HepG2 (cell line): ENCODE data around the gene ADSS1. TPM values are rescaled to one million over a fixed set of nuclear protein-coding genes. Genes with fewer than 3 reads are reported as not detected.
A peak's percentile ranks its signal among the peaks of the same experiment; 100 is the strongest.

Experiments used
- ARID2 ChIP-seq: sonication (generic); formaldehyde crosslinking; IDR thresholded peaks from 2 replicates; pipeline ENCODE4 v1.8.1; 2022; ENCODE audit warnings: mild to moderate bottlenecking, missing genetic modification reagents, borderline replicate concordance
- DNMT1 ChIP-seq: sonication (generic); formaldehyde crosslinking; IDR thresholded peaks from 2 replicates; pipeline ENCODE4 v1.5.1; 2020; ENCODE audit warnings: mild to moderate bottlenecking, missing genetic modification reagents
- FOXC1 ChIP-seq: sonication (generic); formaldehyde crosslinking; IDR thresholded peaks from 2 replicates; pipeline ENCODE4 v1.8.0; 2022; ENCODE audit warnings: mild to moderate bottlenecking, missing genetic modification reagents, borderline replicate concordance
- JDP2 ChIP-seq: sonication (generic); formaldehyde crosslinking; IDR thresholded peaks from 2 replicates; pipeline ENCODE4 v1.8.1; 2022; ENCODE audit warnings: missing genetic modification reagents, borderline replicate concordance
- NFATC3 ChIP-seq: sonication (generic); formaldehyde crosslinking; IDR thresholded peaks from 2 replicates; pipeline ENCODE4 v1.5.1; 2020; ENCODE audit warnings: mild to moderate bottlenecking, missing genetic modification reagents
- RXRB ChIP-seq: IDR thresholded peaks from 2 replicates; pipeline ENCODE4 v1.6.1; 2016; ENCODE audit warnings: borderline replicate concordance, missing genetic modification reagents, missing compliant biosample characterization
- SKI ChIP-seq: fragments of 450-650 bp; IDR thresholded peaks from one replicate; pipeline ENCODE4 v1.6.1; 2018; ENCODE audit warnings: mild to moderate bottlenecking; ENCODE audit not compliant: partially characterized antibody
- SOX13 ChIP-seq, 3 experiments: fragments of 450-650 bp in 1 of 3; sonication (generic) in 1 of 3; formaldehyde crosslinking in 1 of 3; IDR thresholded peaks in 2 of 3; conservative IDR thresholded peaks in 1 of 3; 2 replicates each; pipeline versions ENCODE4 v1.5.0 to v1.6.1; 2016 to 2020; ENCODE audit warnings: antibody characterized with exemption in 1 of 3, mild to moderate bottlenecking in 1 of 3, missing compliant biosample characterization in 1 of 3, missing genetic modification reagents in 1 of 3, moderate library complexity in 1 of 3
- U2AF2 ChIP-seq: fragments of 200-400 bp; formaldehyde crosslinking; IDR thresholded peaks from 2 replicates; pipeline ENCODE4 v1.6.1; 2017; ENCODE audit warnings: low read depth, mild to moderate bottlenecking, low read length
- ZBTB7B ChIP-seq: sonication (generic); formaldehyde crosslinking; IDR thresholded peaks from 2 replicates; pipeline ENCODE4 v1.4.0; 2020; ENCODE audit warnings: missing genetic modification reagents
- ZMYM2 ChIP-seq: sonication (generic); formaldehyde crosslinking; IDR thresholded peaks from 2 replicates; pipeline ENCODE4 v1.8.0; 2022; ENCODE audit warnings: mild to moderate bottlenecking, missing genetic modification reagents
- ZNF678 ChIP-seq: sonication (generic); formaldehyde crosslinking; IDR thresholded peaks from 2 replicates; pipeline ENCODE4 v1.4.0; 2020; ENCODE audit warnings: mild to moderate bottlenecking, missing genetic modification reagents
- polyA plus RNA-seq, 8 experiments: library from polyadenylated mRNA; depleted of rRNA in 3 of 8; stranded (reverse) in 7 of 8; unstranded in 1 of 8; fragments of >200 nt; fragmentation: Illumina TruSeq in 4 of 8; extraction: Trizol in 4 of 8; gene quantifications; 2 replicates each; pipeline versions ENCODE4 v1.2.1 to v1.2.3, GENCODE V29; 2011 to 2016; ENCODE audit warnings: low read depth in 4 of 8, missing spikeins in 1 of 8, mixed read lengths in 1 of 8; ENCODE audit not compliant: insufficient read depth in 1 of 8
- total RNA-seq, 5 experiments: library from RNA; depleted of rRNA; stranded (reverse); fragments of >200 nt; fragmentation: Illumina TruSeq; extraction: Trizol; gene quantifications; 2 replicates each; pipeline ENCODE4 v1.2.3, GENCODE V29; 2016; ENCODE audit warnings: low read depth in 1 of 5
- TF ChIP-seq, protein P1 (sequence below): sonication (generic); formaldehyde crosslinking; IDR thresholded peaks from 2 replicates; pipeline ENCODE4 v1.4.0; 2020; ENCODE audit warnings: mild to moderate bottlenecking, low read depth, missing genetic modification reagents
- TF ChIP-seq, protein P2 (sequence below): IDR thresholded peaks from 2 replicates; pipeline ENCODE4 v1.6.1; 2016
- TF ChIP-seq, protein P3 (sequence below): sonication (generic); formaldehyde crosslinking; IDR thresholded peaks from 2 replicates; pipeline ENCODE4 v1.4.0; 2020; ENCODE audit warnings: low read depth, missing genetic modification reagents
- TF ChIP-seq, protein P4 (sequence below): sonication (generic); formaldehyde crosslinking; IDR thresholded peaks from 2 replicates; pipeline ENCODE4 v1.5.1; 2020; ENCODE audit warnings: mild to moderate bottlenecking, moderate library complexity, missing genetic modification reagents
- TF ChIP-seq, protein P5 (sequence below): sonication (generic); formaldehyde crosslinking; IDR thresholded peaks from 2 replicates; pipeline ENCODE4 v1.8.1; 2023; ENCODE audit warnings: missing genetic modification reagents, mild to moderate bottlenecking, borderline replicate concordance
- TF ChIP-seq, protein P6 (sequence below): sonication (generic); formaldehyde crosslinking; IDR thresholded peaks from 2 replicates; pipeline ENCODE4 v1.8.1; 2022; ENCODE audit warnings: mild to moderate bottlenecking, missing genetic modification reagents

The ADSS1 gene
- total and polyA plus RNA-seq, 2 of the 13 experiments (the other 11 are each of a cell fraction or from before 2014, with no cell fraction given) = 1.0 to 36.7 TPM

DNA sequence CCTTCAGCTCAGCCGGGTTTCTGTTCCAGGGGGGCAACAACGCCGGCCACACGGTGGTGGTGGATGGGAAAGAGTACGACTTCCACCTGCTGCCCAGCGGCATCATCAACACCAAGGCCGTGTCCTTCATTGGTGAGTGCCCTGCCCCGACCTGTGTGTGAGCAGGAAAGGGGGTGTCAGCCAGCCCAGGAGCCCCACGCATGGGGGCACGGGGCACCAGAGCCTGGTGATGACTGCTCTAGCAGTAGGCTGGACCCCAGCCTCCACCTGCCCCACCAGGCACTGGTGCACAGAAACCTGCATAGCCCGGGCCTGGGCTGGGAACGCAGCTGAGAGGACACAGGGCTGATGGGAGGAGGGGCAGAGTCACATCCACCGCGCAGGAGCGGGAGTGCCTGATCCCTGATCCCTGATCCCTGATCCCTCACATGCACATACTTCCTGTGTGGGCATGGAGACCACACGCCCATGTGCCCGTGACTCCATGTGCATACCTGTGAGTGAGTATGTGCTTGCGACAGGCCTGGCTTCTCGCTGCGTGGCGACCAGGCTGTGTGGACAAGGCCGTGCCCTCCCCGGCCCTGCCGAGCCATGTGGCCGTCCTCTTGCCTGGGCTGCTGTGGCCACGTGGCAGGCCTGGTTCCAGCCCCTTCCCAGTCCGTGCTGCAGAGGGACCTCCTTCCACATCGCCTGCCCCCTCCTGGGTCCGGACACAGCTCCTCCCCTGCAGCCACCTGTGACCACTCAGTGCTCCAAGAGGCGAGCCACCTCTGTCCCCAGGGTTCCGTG, 11.2 kb downstream of the ADSS1 start (continued):
- TF ChIP-seq, protein P1, sequence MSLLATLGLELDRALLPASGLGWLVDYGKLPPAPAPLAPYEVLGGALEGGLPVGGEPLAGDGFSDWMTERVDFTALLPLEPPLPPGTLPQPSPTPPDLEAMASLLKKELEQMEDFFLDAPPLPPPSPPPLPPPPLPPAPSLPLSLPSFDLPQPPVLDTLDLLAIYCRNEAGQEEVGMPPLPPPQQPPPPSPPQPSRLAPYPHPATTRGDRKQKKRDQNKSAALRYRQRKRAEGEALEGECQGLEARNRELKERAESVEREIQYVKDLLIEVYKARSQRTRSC (CRISPR knock-in tag) = 0 out of 2 replicates have a peak, but pooled peaks have one; percentile 37
- TF ChIP-seq ZMYM2 (CRISPR knock-in tag) = no peak
- no peak for TF ChIP-seq JDP2 (CRISPR knock-in tag)
- no peak for TF ChIP-seq ZBTB7B (CRISPR knock-in tag)
- TF ChIP-seq, protein P2, sequence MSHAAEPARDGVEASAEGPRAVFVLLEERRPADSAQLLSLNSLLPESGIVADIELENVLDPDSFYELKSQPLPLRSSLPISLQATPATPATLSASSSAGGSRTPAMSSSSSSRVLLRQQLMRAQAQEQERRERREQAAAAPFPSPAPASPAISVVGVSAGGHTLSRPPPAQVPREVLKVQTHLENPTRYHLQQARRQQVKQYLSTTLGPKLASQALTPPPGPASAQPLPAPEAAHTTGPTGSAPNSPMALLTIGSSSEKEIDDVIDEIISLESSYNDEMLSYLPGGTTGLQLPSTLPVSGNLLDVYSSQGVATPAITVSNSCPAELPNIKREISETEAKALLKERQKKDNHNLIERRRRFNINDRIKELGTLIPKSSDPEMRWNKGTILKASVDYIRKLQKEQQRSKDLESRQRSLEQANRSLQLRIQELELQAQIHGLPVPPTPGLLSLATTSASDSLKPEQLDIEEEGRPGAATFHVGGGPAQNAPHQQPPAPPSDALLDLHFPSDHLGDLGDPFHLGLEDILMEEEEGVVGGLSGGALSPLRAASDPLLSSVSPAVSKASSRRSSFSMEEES = peak; percentile 88
- peak; percentile 62; the same call in 1 of the 2 replicates for TF ChIP-seq RXRB (CRISPR knock-in tag)
- no peak for TF ChIP-seq SKI
- TF ChIP-seq DNMT1 (CRISPR knock-in tag) = peak; percentile 85; the same call in 1 of the 2 replicates
- peak; percentile 78; the same call in 1 of the 2 replicates for TF ChIP-seq ARID2 (CRISPR knock-in tag)
- TF ChIP-seq SOX13 (IDR thresholded peaks at IDR 0.05) = no peak
- TF ChIP-seq SOX13 (CRISPR knock-in tag; conservative IDR thresholded peaks at IDR 0.05 in 1 of 2, IDR thresholded peaks at IDR 0.05 in 1 of 2) = peak in 1 of 2 experiments; percentile 48; a peak in 1 of 4 replicates
- TF ChIP-seq FOXC1 (CRISPR knock-in tag) = peak; percentile 43; the same call in 1 of the 2 replicates
- TF ChIP-seq, protein P3, sequence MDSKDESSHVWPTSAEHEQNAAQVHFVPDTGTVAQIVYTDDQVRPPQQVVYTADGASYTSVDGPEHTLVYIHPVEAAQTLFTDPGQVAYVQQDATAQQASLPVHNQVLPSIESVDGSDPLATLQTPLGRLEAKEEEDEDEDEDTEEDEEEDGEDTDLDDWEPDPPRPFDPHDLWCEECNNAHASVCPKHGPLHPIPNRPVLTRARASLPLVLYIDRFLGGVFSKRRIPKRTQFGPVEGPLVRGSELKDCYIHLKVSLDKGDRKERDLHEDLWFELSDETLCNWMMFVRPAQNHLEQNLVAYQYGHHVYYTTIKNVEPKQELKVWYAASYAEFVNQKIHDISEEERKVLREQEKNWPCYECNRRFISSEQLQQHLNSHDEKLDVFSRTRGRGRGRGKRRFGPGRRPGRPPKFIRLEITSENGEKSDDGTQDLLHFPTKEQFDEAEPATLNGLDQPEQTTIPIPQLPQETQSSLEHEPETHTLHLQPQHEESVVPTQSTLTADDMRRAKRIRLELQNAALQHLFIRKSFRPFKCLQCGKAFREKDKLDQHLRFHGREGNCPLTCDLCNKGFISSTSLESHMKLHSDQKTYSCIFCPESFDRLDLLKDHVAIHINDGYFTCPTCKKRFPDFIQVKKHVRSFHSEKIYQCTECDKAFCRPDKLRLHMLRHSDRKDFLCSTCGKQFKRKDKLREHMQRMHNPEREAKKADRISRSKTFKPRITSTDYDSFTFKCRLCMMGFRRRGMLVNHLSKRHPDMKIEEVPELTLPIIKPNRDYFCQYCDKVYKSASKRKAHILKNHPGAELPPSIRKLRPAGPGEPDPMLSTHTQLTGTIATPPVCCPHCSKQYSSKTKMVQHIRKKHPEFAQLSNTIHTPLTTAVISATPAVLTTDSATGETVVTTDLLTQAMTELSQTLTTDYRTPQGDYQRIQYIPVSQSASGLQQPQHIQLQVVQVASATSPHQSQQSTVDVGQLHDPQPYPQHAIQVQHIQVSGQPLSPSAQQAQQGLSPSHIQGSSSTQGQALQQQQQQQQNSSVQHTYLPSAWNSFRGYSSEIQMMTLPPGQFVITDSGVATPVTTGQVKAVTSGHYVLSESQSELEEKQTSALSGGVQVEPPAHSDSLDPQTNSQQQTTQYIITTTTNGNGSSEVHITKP (CRISPR knock-in tag) = peak; percentile 95
- TF ChIP-seq ZNF678 (CRISPR knock-in tag) = 0 out of 2 replicates have a peak, but pooled peaks have one; percentile 67
- TF ChIP-seq U2AF2 = no peak
- TF ChIP-seq NFATC3 = no peak
- TF ChIP-seq, protein P4, sequence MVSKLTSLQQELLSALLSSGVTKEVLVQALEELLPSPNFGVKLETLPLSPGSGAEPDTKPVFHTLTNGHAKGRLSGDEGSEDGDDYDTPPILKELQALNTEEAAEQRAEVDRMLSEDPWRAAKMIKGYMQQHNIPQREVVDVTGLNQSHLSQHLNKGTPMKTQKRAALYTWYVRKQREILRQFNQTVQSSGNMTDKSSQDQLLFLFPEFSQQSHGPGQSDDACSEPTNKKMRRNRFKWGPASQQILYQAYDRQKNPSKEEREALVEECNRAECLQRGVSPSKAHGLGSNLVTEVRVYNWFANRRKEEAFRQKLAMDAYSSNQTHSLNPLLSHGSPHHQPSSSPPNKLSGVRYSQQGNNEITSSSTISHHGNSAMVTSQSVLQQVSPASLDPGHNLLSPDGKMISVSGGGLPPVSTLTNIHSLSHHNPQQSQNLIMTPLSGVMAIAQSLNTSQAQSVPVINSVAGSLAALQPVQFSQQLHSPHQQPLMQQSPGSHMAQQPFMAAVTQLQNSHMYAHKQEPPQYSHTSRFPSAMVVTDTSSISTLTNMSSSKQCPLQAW (CRISPR knock-in tag) = peak; percentile 90
- TF ChIP-seq, protein P5, sequence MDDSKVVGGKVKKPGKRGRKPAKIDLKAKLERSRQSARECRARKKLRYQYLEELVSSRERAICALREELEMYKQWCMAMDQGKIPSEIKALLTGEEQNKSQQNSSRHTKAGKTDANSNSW (CRISPR knock-in tag) = no peak; the same call in 1 of the 2 replicates
- TF ChIP-seq, protein P6, sequence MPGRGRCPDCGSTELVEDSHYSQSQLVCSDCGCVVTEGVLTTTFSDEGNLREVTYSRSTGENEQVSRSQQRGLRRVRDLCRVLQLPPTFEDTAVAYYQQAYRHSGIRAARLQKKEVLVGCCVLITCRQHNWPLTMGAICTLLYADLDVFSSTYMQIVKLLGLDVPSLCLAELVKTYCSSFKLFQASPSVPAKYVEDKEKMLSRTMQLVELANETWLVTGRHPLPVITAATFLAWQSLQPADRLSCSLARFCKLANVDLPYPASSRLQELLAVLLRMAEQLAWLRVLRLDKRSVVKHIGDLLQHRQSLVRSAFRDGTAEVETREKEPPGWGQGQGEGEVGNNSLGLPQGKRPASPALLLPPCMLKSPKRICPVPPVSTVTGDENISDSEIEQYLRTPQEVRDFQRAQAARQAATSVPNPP (CRISPR knock-in tag) = no peak
